OCI-LY7 (cell line): Measurements from ENCODE around the gene RD3L. TPM values are rescaled to one million over a fixed set of nuclear protein-coding genes. Genes with fewer than 3 reads are reported as not detected.

ENCODE experiments used
- BruUV-seq: library from RNA; stranded (reverse); fragments of 400-500 nt; replicated peaks from 2 replicates; lab custom pipeline; 2021; lab: Mats Ljungman, UMichigan
- CTCF ChIA-PET: fragments of 300-600 bp; sonication (Branson Sonifier 250); formaldehyde crosslinking; loops from one replicate; lab custom pipeline; 2022; ENCODE audit warnings: antibody characterized with exemption; ENCODE audit not compliant: unreplicated experiment; lab: Charles Lee
- POLR2A ChIA-PET: fragments of 300-600 bp; sonication (Branson Sonifier 250); formaldehyde crosslinking; loops from one replicate; lab custom pipeline; 2022; ENCODE audit warnings: antibody characterized with exemption; lab: Charles Lee
- DNase-seq: peaks from one replicate; pipeline ENCODE4 v3.0.0-alpha.2; 2015; ENCODE audit warnings: low spot score
- H2AFZ ChIP-seq: fragments of 200-600 bp; sonication (generic), shearing (Covaris generic); 2 replicates; pipeline ENCODE4 v1.6.1; 2014; ENCODE audit warnings: mild to moderate bottlenecking, antibody characterized with exemption, low read length, moderate library complexity
- H3K27ac ChIP-seq: fragments of 200-600 bp; sonication (generic); 2 replicates; pipeline ENCODE4 v1.5.1; 2014; ENCODE audit warnings: mixed run types, low read depth, mild to moderate bottlenecking, moderate library complexity, low read length, inconsistent platforms; ENCODE audit not compliant: poor library complexity, severe bottlenecking
- H3K36me3 ChIP-seq: fragments of 200-600 bp; sonication (generic); 2 replicates; pipeline ENCODE4 v1.6.1; 2014; ENCODE audit warnings: mild to moderate bottlenecking, antibody characterized with exemption, low read length, moderate library complexity, mixed read lengths; ENCODE audit not compliant: insufficient read depth
- H3K4me1 ChIP-seq: fragments of 200-600 bp; sonication (generic); 2 replicates; pipeline ENCODE4 v1.5.1; 2014; ENCODE audit warnings: mild to moderate bottlenecking, low read length; ENCODE audit not compliant: insufficient read depth, poor library complexity, severe bottlenecking
- H3K4me2 ChIP-seq: fragments of 200-600 bp; sonication (generic); 2 replicates; pipeline ENCODE4 v1.6.1; 2014; ENCODE audit warnings: mild to moderate bottlenecking, low read length
- H3K4me3 ChIP-seq: fragments of 200-600 bp; sonication (generic); 2 replicates; pipeline ENCODE4 v1.5.1; 2014; ENCODE audit warnings: mild to moderate bottlenecking, low read depth, low read length; ENCODE audit not compliant: poor library complexity, severe bottlenecking
- H3K79me2 ChIP-seq: fragments of 200-600 bp; sonication (generic); 2 replicates; pipeline ENCODE4 v1.6.1; 2016; ENCODE audit warnings: low read depth, mild to moderate bottlenecking, low read length, moderate library complexity, mixed read lengths; ENCODE audit not compliant: insufficient read depth
- H3K9me2 ChIP-seq: fragments of 200-600 bp; sonication (generic); 2 replicates; pipeline ENCODE4 v1.6.1; 2016; ENCODE audit warnings: mild to moderate bottlenecking, low read length, mixed read lengths; ENCODE audit not compliant: insufficient read depth
- H3K9me3 ChIP-seq: fragments of 200-600 bp; sonication (generic); 2 replicates; pipeline ENCODE4 v1.6.1; 2014; ENCODE audit warnings: mild to moderate bottlenecking, mixed run types, low read length, mixed read lengths
- H4K20me1 ChIP-seq: fragments of 200-600 bp; sonication (generic); 2 replicates; pipeline ENCODE4 v1.6.1; 2014; ENCODE audit warnings: mild to moderate bottlenecking, antibody characterized with exemption, low read length, moderate library complexity, mixed read lengths; ENCODE audit not compliant: insufficient read depth
- EZH2phosphoT487 ChIP-seq: fragments of 200-600 bp; sonication (generic); IDR thresholded peaks from 2 replicates; pipeline ENCODE4 v1.6.1; 2018; ENCODE audit warnings: low read depth, borderline replicate concordance, mild to moderate bottlenecking, mixed run types, antibody characterized with exemption, low read length, moderate library complexity, mixed read lengths
- intact Hi-C: fragments of 100-400 bp; cut with micrococcal nuclease; formaldehyde crosslinking; loops from one replicate; pipeline ENCODE4 v1.10.0; 2022; ENCODE audit not compliant: unreplicated experiment
- total RNA-seq, 2 experiments: library from RNA; depleted of rRNA in 1 of 2; stranded (reverse); fragments of >200 nt in 1 of 2; shearing (Covaris generic) in 1 of 2; gene quantifications; 2 replicates each; pipeline ENCODE4 v1.2.3, GENCODE V29; 2014 to 2022
- TF ChIP-seq, protein P1 (sequence below): fragments of 200-600 bp; sonication (generic); conservative IDR thresholded peaks from 2 replicates; pipeline ENCODE4 v1.5.1; 2014; ENCODE audit warnings: mild to moderate bottlenecking, antibody characterized with exemption, low read length, moderate library complexity, mixed read lengths

The RD3L gene
- total RNA-seq, 2 experiments from 2014 or later, result not detected

DNA sequence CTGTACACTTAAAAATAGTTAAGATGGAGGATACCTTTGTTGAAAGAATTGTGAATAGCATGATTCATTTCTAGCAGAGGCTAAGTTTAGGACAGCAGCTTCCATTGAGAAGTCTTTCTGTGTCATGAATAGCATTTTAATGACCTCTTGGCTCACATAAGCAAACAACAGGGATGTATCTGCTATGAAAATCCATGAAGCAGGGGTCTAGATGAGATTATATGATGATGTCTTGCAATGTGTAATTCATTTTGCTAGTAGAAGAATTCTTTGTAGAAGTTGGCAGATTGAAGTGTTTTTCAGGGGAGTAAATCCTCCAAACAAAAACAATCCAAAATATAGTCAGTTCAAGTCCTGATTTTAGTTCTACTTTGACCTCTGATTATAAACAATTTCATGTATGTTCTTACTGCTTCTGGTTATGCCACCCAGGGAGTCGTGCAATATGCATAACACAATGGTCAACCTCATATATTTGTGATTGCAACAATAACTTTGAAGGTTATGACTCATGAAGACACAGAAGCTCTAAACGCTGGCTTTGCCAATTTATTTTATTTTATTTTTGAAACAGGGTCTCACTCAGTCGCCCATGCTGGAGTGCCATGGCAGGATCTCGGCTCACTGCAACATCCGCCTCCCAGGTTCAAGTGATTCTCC, 6.9 kb upstream of the RD3L start:
- Histone ChIP-seq H4K20me1 (no peaks in the 10 kb centered on the region), H3K9me3 (peaks cover 9% of the 10 kb centered on the region; the same call in 1 of the 2 replicates), H3K4me1 (no peaks in the 10 kb centered on the region), H3K9me2 (no peaks in the 10 kb centered on the region), H3K79me2 (no peaks in the 10 kb centered on the region), H2AFZ (no peak overlapping the region), H3K36me3 (no peaks in the 10 kb centered on the region), H3K27ac (no peak overlapping the region), H3K4me3 (no peak overlapping the region), H3K4me2 (no peak overlapping the region)
- TF ChIP-seq, protein P1, sequence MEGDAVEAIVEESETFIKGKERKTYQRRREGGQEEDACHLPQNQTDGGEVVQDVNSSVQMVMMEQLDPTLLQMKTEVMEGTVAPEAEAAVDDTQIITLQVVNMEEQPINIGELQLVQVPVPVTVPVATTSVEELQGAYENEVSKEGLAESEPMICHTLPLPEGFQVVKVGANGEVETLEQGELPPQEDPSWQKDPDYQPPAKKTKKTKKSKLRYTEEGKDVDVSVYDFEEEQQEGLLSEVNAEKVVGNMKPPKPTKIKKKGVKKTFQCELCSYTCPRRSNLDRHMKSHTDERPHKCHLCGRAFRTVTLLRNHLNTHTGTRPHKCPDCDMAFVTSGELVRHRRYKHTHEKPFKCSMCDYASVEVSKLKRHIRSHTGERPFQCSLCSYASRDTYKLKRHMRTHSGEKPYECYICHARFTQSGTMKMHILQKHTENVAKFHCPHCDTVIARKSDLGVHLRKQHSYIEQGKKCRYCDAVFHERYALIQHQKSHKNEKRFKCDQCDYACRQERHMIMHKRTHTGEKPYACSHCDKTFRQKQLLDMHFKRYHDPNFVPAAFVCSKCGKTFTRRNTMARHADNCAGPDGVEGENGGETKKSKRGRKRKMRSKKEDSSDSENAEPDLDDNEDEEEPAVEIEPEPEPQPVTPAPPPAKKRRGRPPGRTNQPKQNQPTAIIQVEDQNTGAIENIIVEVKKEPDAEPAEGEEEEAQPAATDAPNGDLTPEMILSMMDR, result no peak
- TF ChIP-seq EZH2phosphoT487, result no peak
- DNase-seq, result no peak
- BruUV-seq, result no TSS peak
- POLR2A ChIA-PET, result no interaction called here
- intact Hi-C loops, result no loop called here
- CTCF ChIA-PET, result no interaction called here

DNA sequence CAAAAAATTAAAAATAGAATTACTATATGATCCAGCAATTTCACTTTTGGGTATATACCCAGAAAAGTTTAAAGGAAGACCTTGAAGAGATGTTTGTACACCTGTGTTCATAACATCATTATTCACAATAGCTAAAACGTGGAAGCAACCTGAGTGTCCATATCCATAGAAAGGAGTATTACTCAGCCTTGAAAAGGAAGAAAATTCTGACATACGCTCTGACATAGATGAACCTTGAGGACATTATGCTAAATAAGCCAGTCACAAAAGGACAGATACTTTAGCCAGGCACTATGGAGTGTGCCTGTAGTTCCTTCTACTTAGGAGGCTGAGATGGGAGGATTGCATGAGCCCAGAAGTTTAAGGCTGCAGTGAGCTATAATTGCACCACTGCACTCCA, 6.1 kb upstream of the RD3L start:
- H3K4me1 ChIP-seq, result no peaks in the 10 kb centered on the region
- no peaks in the 10 kb centered on the region for H3K79me2 ChIP-seq
- no peak overlapping the region for H3K27ac ChIP-seq
- H4K20me1 ChIP-seq, result no peaks in the 10 kb centered on the region
- H3K36me3 ChIP-seq, result no peaks in the 10 kb centered on the region
- no TSS peak for BruUV-seq
- intact Hi-C loops, result no loop called here
- no peak overlapping the region for H2AFZ ChIP-seq
- H3K4me2 ChIP-seq, result no peak overlapping the region
- no peak for DNase-seq
- no peak overlapping the region for H3K4me3 ChIP-seq
- no peaks in the 10 kb centered on the region for H3K9me2 ChIP-seq
- no peak for TF ChIP-seq EZH2phosphoT487
- TF ChIP-seq, protein P1, result no peak
- POLR2A ChIA-PET, result interaction anchor here (0.6 kb wide), 1 partner anchor 1102 kb away, joined by 3 read pairs; no protein-coding TSS in a partner anchor
- CTCF ChIA-PET, result no interaction called here
- peaks cover 9% of the 10 kb centered on the region; the same call in 1 of the 2 replicates for H3K9me3 ChIP-seq

DNA sequence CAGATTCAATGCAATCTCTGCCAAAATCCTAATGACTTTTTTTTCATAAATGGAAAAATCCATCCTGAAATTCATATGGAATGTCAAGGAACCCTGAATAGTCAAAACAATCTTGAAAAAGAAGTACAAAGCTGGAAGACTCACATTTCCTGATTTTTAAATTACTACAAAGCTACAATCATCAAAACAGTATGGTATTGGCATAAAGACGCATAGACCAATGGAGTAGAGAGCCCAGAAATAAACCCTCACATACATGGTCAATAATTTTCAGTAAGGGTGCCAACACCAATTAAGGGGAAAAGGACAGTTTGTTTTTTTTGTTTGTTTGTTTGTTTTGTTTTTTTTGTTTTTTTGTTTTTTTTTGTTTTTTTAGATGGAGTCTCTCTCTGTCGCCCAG, 4.6 kb upstream of the RD3L start:
- H3K9me2 ChIP-seq, result no peaks in the 10 kb centered on the region
- no peak overlapping the region for H3K4me3 ChIP-seq
- no peaks in the 10 kb centered on the region for H4K20me1 ChIP-seq
- H3K36me3 ChIP-seq, result no peaks in the 10 kb centered on the region
- H3K9me3 ChIP-seq, result peaks cover 9% of the 10 kb centered on the region; the same call in 1 of the 2 replicates
- no peak overlapping the region for H3K27ac ChIP-seq
- TF ChIP-seq, protein P1, result no peak
- no peak for TF ChIP-seq EZH2phosphoT487
- no peaks in the 10 kb centered on the region for H3K4me1 ChIP-seq
- H2AFZ ChIP-seq, result no peak overlapping the region
- BruUV-seq, result no TSS peak
- no peaks in the 10 kb centered on the region for H3K79me2 ChIP-seq
- CTCF ChIA-PET, result no interaction called here
- DNase-seq, result no peak
- POLR2A ChIA-PET, result no interaction called here
- no peak overlapping the region for H3K4me2 ChIP-seq
- intact Hi-C loops, result no loop called here
